HPDE6-E6E7 (cell line): ENCODE data around the gene CLEC20A.
"Not testable (repeated sequence)": the region's sequence is repeated elsewhere in the genome, so short reads cannot be mapped to it uniquely, and the experiment has no call there.

Source experiments
- DNase-seq: peaks from one replicate; pipeline ENCODE4 v3.0.0; 2011; ENCODE audit warnings: missing footprints; ENCODE audit errors: extremely low spot score

The CLEC20A gene

GRCh38 chr1:178529364-178530036, 32.7 kb upstream of the CLEC20A start:
- peak; percentile 79 for DNase-seq

GRCh38 chr1:178528953-178529335, 32.2 kb upstream of the CLEC20A start:
- no peak for DNase-seq

- DNase-seq, result no peak
Measured at GRCh38 chr1:178528228-178528952, 31.6 kb upstream of the CLEC20A start.

- no peak for DNase-seq
Measured at GRCh38 chr1:178527117-178527516, 30.4 kb upstream of the CLEC20A start.

- DNase-seq, result no peak
Measured at GRCh38 chr1:178521241-178521640, 24.5 kb upstream of the CLEC20A start.

GRCh38 chr1:178520803-178521202, 24.0 kb upstream of the CLEC20A start:
- DNase-seq, result no peak

- no peak for DNase-seq
Measured at GRCh38 chr1:178518894-178519293, 22.1 kb upstream of the CLEC20A start.

- no peak for DNase-seq
Measured at GRCh38 chr1:178516110-178516509, 19.3 kb upstream of the CLEC20A start.

GRCh38 chr1:178513278-178513983, 16.7 kb upstream of the CLEC20A start:
- DNase-seq, result no peak

- no peak for DNase-seq
Measured at GRCh38 chr1:178512566-178513277, 16.0 kb upstream of the CLEC20A start, which contains the start of gene TEX35. Gene TEX35, plus strand, starts transcription at chr1:178513109. Its CDS starts 80 bp downstream, at chr1:178513189.

GRCh38 chr1:178510155-178510554, 13.4 kb upstream of the CLEC20A start:
- DNase-seq, result no peak

GRCh38 chr1:178509414-178510007, 12.7 kb upstream of the CLEC20A start:
- no peak for DNase-seq

- DNase-seq, result no peak
Measured at GRCh38 chr1:178506669-178507068, 9.9 kb upstream of the CLEC20A start.

GRCh38 chr1:178506177-178506576, 9.4 kb upstream of the CLEC20A start:
- DNase-seq, result no peak

- DNase-seq, result no peak
Measured at GRCh38 chr1:178504286-178504685, 7.5 kb upstream of the CLEC20A start.

GRCh38 chr1:178503849-178504248, 7.1 kb upstream of the CLEC20A start:
- no peak for DNase-seq

GRCh38 chr1:178503316-178503715, 6.6 kb upstream of the CLEC20A start:
- DNase-seq, result not testable (repeated sequence)

- DNase-seq, result no peak
Measured at GRCh38 chr1:178502856-178503255, 6.1 kb upstream of the CLEC20A start.

GRCh38 chr1:178502330-178502714, 5.6 kb upstream of the CLEC20A start:
- no peak for DNase-seq

- peak; percentile 79 for DNase-seq
Measured at GRCh38 chr1:178501705-178502329, 5.1 kb upstream of the CLEC20A start.

GRCh38 chr1:178500936-178501554, 4.3 kb upstream of the CLEC20A start:
- DNase-seq, result no peak
